GM21619 (cell line): ENCODE data around the gene MRPS18C.
"Not testable (repeated sequence)": the region's sequence is repeated elsewhere in the genome, so short reads cannot be mapped to it uniquely, and the experiment has no call there.

ENCODE experiments used
- ATAC-seq: cut with Tn5 transposase; IDR thresholded peaks from one replicate; pipeline ENCODE4 v1.9.1; 2021; ENCODE audit not compliant: unreplicated experiment

Gene MRPS18C

DNA sequence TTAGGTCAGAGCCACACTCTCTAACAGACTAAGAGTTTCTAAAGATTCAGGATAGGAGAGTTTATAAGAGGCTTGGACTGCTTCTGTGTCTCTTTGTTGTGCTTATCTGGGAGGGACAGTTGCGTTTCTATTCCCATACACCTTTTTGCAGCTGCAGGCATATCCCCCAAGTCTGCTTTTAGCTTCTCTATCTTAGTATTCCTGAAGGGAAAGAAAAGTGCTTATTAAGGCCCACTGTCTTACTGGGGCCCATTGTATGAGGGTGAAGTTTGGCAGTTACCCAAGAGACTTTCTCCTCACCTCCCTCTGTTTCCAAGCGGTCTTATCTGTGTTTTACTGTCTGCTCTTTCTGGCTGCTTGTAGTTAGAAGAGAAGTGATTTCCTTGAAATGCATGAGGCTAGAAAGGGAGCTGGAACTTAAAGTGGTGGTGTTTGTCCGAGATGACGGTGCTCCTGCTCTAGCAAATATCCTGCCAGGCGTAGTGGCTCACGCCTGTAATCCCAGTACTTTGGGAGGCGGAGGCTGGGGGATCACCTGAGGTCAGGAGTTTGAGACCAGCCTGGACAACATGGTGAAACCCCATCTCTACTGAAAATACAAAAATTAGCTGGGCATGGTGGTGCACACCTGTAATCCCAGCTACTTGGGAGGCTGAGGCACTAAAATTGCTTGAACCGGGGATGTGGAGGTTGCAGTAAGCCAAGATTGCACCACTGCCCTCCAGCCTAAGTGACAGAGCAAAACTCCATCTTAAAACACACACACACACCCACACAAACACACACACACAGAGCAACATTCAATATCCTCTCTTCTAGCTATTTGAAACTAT, 40.4 kb downstream of the MRPS18C start:
- not testable (repeated sequence) for ATAC-seq

DNA sequence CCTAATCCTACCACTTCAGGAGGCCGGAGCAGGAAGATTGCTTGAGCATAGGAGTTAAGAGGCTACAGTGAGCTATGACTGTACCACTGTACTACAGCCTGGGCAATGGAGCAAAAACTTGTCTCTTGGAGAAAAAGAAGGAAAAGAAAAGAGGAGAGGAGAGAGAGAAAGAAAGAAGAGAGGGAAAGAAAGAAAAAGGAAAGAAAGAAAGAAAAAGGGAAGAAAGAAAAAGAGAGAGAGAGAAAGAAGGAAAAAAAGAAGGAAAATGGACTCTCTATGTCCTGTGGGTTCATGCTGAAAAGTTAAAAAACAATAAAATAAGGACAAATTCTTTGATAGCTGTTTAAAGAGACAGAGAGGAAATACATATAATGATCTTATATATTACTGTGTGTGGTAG, 42.3 kb downstream of the MRPS18C start:
- no peak for ATAC-seq

- ATAC-seq: not testable (repeated sequence)
Measured at GRCh38 chr4:83501671-83502070, 45.8 kb downstream of the MRPS18C start.

GRCh38 chr4:83503974-83504373, 48.1 kb downstream of the MRPS18C start:
- no peak for ATAC-seq

DNA sequence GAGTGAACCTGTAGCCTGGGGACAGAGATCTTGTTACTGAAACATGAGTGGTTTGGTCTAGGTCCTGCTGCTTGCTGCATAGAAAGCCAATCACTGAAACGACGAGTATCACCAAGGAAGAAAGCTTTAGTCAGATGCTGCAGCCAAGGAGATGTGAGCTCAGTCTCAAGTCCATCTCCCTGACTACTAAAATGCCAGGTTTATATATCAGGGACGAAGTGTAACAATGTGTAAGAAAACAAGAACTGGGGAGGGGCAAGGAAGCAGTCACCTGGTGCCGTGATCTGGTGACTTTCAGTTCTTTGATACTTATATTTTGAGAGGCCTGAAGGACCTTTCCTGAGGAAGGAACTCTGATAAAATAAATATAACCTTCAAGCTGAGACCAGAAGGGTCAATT, 48.6 kb downstream of the MRPS18C start:
- no peak for ATAC-seq

DNA sequence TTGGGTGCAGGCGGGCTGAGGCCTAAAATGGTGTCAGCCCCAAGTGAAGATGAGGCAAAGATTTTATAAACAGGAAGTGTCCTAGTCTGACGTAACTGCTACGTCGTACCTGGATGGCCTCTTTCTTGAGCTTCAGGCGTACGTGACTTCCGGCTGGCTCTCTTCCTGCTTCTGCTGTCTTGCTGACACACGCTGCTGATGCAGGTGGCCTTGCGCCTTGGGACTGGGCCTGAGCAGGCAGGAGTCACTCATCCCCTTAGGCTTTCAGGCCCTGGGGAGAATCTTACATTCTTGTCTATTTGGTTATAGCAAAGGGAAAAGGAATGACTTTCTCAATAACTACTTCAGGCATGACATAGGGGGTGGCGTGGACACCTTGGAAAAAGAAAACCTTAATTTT, 49.1 kb downstream of the MRPS18C start:
- ATAC-seq: no peak

DNA sequence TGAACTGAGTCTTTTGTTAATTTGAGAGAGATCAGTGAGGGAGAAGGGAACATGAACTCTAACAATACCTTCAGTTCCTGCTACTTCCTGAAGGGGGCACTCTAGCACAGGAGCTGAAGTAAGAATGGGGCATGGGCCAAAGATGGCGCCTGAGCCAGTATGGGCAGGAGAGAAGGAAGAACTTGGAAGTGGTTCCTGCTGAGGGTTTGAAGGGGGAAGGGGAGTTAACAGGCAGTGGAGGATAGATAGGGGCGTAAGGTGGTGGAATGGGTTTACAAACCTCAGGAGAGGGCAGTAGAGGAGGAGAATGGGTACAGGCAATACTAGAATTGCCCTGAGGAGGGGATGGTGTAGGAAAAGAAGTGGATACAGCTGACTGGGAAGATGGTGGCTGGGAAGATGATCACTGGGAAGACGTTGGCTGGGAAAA, 53.3 kb downstream of the MRPS18C start:
- ATAC-seq: not testable (repeated sequence)

DNA sequence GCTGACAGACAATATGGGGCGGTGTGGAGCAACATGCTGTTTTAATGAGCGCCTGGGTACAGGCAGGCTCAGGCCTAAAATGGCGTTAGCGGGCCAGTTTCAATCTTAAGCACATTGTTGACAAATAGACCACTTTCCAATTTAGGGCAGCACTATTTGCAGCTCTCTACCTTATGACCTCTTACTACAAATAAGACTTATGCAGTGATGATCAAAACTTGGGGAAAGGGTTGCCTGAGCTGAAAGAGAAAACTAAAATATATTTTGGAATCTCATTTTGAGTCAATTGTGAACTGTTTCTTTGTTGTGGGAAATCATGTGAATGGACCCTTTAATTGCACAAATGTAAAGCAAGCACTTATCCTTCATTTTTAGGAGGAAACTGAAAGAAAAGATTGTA, 54.6 kb downstream of the MRPS18C start:
- ATAC-seq: no peak
